HL-60 (cell line): ENCODE results near the gene CAMSAP2.

Experiments used
- DNase-seq, 2 experiments: peaks; one replicate each; pipeline ENCODE4 v3.0.0-alpha.2; 2010 to 2020; ENCODE audit warnings: low read depth in 1 of 2, low spot score in 1 of 2
- H3K27ac ChIP-seq: fragments of 250-450 bp; sonication (Bioruptor Pico); replicated peaks from 2 replicates; pipeline ENCODE4 v1.5.1; 2020; ENCODE audit warnings: mild to moderate bottlenecking, moderate library complexity
- H3K27me3 ChIP-seq: fragments of 250-450 bp; sonication (Bioruptor Pico); 2 replicates; pipeline ENCODE4 v1.5.1; 2021; ENCODE audit warnings: mild to moderate bottlenecking, moderate library complexity; ENCODE audit not compliant: insufficient read depth, poor library complexity, severe bottlenecking
- H3K4me3 ChIP-seq: replicated peaks from 2 replicates; pipeline ENCODE4 v1.5.1; 2011; ENCODE audit warnings: mild to moderate bottlenecking, control low read depth, low read length; ENCODE audit not compliant: insufficient read depth
- GABPA ChIP-seq: IDR thresholded peaks from 2 replicates; pipeline ENCODE4 v1.6.1; 2012; ENCODE audit warnings: low read depth
- POLR2AphosphoS5 ChIP-seq: IDR thresholded peaks from 2 replicates; pipeline ENCODE4 v1.6.1; 2012; ENCODE audit warnings: low read depth
- SPI1 ChIP-seq: IDR thresholded peaks from 2 replicates; pipeline ENCODE4 v1.6.1; 2012; ENCODE audit warnings: low read depth, mild to moderate bottlenecking, borderline replicate concordance
- TF ChIP-seq, protein P1 (sequence below): IDR thresholded peaks from 2 replicates; pipeline ENCODE4 v1.6.1; 2012; ENCODE audit warnings: low read depth; ENCODE audit not compliant: insufficient replicate concordance
- TF ChIP-seq, protein P2 (sequence below): IDR thresholded peaks from one replicate; pipeline ENCODE4 v1.5.1; 2011; ENCODE audit warnings: low read length, control low read depth, inconsistent platforms; ENCODE audit not compliant: insufficient read depth

CAMSAP2 gene

DNA sequence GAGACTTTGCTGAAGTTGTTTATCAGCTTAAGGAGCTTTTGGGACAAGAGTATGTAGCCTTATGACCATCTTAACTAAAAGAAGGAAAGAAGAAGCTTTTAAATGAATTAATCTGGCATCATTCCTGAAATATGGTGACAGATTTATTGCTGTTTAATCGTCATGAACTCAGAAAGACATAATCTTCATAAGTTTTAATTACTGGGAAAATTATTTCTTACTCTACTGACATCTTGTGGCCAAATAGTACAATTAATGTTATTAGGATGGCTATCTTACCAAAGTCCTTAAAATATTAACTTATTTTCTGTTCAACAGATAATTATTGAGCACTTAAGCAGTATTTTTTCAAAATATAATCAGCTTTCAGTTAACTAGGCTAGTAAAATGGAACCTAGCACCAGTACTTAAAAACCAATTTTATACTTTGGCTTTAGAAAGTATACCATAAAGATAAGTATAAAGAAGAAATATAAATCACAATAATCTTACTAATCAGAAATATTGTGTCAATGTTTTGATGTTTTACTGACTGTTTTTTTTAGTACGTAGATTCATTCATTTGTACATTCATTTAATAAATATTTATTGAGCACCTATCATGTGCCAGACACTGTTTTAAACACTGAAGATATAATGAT, 99.4 kb downstream of the CAMSAP2 start:
- no peak for DNase-seq
- TF ChIP-seq SPI1 (no peak), POLR2AphosphoS5 (no peak), GABPA (no peak)
- TF ChIP-seq, protein P1, sequence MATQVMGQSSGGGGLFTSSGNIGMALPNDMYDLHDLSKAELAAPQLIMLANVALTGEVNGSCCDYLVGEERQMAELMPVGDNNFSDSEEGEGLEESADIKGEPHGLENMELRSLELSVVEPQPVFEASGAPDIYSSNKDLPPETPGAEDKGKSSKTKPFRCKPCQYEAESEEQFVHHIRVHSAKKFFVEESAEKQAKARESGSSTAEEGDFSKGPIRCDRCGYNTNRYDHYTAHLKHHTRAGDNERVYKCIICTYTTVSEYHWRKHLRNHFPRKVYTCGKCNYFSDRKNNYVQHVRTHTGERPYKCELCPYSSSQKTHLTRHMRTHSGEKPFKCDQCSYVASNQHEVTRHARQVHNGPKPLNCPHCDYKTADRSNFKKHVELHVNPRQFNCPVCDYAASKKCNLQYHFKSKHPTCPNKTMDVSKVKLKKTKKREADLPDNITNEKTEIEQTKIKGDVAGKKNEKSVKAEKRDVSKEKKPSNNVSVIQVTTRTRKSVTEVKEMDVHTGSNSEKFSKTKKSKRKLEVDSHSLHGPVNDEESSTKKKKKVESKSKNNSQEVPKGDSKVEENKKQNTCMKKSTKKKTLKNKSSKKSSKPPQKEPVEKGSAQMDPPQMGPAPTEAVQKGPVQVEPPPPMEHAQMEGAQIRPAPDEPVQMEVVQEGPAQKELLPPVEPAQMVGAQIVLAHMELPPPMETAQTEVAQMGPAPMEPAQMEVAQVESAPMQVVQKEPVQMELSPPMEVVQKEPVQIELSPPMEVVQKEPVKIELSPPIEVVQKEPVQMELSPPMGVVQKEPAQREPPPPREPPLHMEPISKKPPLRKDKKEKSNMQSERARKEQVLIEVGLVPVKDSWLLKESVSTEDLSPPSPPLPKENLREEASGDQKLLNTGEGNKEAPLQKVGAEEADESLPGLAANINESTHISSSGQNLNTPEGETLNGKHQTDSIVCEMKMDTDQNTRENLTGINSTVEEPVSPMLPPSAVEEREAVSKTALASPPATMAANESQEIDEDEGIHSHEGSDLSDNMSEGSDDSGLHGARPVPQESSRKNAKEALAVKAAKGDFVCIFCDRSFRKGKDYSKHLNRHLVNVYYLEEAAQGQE: no peak
- TF ChIP-seq, protein P2, sequence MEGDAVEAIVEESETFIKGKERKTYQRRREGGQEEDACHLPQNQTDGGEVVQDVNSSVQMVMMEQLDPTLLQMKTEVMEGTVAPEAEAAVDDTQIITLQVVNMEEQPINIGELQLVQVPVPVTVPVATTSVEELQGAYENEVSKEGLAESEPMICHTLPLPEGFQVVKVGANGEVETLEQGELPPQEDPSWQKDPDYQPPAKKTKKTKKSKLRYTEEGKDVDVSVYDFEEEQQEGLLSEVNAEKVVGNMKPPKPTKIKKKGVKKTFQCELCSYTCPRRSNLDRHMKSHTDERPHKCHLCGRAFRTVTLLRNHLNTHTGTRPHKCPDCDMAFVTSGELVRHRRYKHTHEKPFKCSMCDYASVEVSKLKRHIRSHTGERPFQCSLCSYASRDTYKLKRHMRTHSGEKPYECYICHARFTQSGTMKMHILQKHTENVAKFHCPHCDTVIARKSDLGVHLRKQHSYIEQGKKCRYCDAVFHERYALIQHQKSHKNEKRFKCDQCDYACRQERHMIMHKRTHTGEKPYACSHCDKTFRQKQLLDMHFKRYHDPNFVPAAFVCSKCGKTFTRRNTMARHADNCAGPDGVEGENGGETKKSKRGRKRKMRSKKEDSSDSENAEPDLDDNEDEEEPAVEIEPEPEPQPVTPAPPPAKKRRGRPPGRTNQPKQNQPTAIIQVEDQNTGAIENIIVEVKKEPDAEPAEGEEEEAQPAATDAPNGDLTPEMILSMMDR: no peak
- H3K27ac ChIP-seq: no peak overlapping the region

DNA sequence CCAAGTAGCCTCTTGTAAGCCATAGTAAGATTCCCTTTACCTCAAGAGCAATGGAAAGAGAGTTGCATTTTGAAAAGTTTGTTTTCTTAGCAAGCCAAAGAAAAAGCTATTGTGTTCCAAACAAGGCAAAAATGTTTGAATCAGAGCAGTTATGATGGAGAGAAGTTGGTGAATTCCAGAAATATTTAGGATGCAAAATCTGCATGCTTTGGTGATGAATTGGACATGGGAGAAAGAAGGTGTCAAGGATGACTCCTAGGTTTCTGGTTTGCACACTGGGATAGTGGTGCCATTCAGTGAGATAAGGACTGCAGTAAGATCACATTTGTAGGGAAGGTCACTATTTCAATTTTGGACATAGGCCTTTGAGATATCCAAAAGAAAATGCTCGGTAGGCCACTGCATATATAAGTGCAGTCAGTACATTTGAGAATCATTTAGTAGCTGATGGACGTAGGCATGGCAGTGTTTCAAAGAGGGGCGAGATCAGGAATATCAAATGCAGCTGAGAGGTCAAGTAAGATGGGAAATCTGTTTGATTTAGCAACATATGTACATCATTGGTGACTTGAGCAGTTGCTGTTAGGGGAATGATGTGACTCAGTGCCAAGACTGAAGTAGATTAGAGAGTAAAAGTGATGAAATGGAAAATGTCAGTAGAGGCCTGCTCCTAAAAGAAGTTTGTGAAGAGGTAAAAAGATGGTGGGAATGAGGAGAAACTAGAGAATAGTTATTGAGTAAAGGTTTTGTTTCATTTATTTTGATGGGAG, 100.2 kb downstream of the CAMSAP2 start:
- DNase-seq: no peak

More for the DNA sequence above, 99.4 kb downstream of the CAMSAP2 start:
- no peaks in the 10 kb centered on the region for H3K27me3 ChIP-seq
- no peak overlapping the region for H3K4me3 ChIP-seq

DNA sequence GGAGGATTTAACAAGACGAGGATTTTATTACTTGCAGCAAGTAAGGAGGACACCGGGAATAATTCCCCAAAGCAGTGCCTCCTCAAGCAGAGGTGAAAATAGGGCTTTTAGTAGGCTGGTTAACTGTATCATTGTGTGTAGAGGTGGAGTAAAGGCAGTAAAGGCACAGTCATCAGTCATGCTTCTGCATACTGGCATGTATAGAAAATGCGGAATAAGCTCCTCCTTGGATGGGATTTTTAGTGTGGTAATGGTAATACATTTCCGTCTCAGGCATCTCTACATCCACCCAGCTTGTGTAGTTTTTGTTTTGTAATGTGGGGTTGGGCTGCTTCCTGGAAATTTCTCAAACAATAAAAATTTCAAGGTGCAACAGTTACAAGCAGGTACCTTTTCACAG, 106.7 kb downstream of the CAMSAP2 start:
- no peak for DNase-seq
- Histone ChIP-seq H3K27me3 (no peaks in the 10 kb centered on the region), H3K27ac (no peak overlapping the region), H3K4me3 (no peak overlapping the region)
- TF ChIP-seq, protein P1: no peak
- TF ChIP-seq POLR2AphosphoS5 (no peak), GABPA (no peak), SPI1 (no peak)
- TF ChIP-seq, protein P2: no peak

More for the DNA sequence above, 100.2 kb downstream of the CAMSAP2 start:
- no peak overlapping the region for H3K27ac ChIP-seq
- no peak overlapping the region for H3K4me3 ChIP-seq
- TF ChIP-seq POLR2AphosphoS5 (no peak), GABPA (no peak), SPI1 (no peak)
- TF ChIP-seq, protein P2: no peak
- TF ChIP-seq, protein P1: no peak
- H3K27me3 ChIP-seq: no peaks in the 10 kb centered on the region
